Trophoblast cell (in vitro differentiated cells and primary cell): ENCODE results near the gene KCNJ8.

ENCODE experiments used
- DNase-seq, 2 donors: peaks; one replicate each; pipeline ENCODE4 v3.0.0-alpha.2; 2016
- H2AFZ ChIP-seq: 2 replicates; pipeline ENCODE4 v1.6.1; 2013; ENCODE audit warnings: low read length, moderate library complexity, mild to moderate bottlenecking; ENCODE audit not compliant: insufficient read depth, poor library complexity
- H2AK5ac ChIP-seq: 2 replicates; pipeline ENCODE4 v1.6.1; 2013; ENCODE audit warnings: mild to moderate bottlenecking, low read length
- H2BK120ac ChIP-seq: 2 replicates; pipeline ENCODE4 v1.6.1; 2013; ENCODE audit warnings: low read length, mild to moderate bottlenecking, moderate library complexity; ENCODE audit not compliant: insufficient read depth, poor library complexity
- H2BK12ac ChIP-seq: 2 replicates; pipeline ENCODE4 v1.6.1; 2013; ENCODE audit warnings: mild to moderate bottlenecking, low read length, moderate library complexity
- H2BK5ac ChIP-seq: 2 replicates; pipeline ENCODE4 v1.6.1; 2013; ENCODE audit warnings: low read length, low read depth, moderate library complexity, mild to moderate bottlenecking; ENCODE audit not compliant: poor library complexity
- H3K14ac ChIP-seq: 2 replicates; pipeline ENCODE4 v1.6.1; 2013; ENCODE audit warnings: mild to moderate bottlenecking, low read length
- H3K18ac ChIP-seq: 2 replicates; pipeline ENCODE4 v1.6.1; 2013; ENCODE audit warnings: mild to moderate bottlenecking, low read length
- H3K23ac ChIP-seq: 2 replicates; pipeline ENCODE4 v1.6.1; 2013; ENCODE audit warnings: low read length
- H3K27ac ChIP-seq: 2 replicates; pipeline ENCODE4 v1.5.1; 2013; ENCODE audit warnings: low read depth, mild to moderate bottlenecking, inconsistent platforms, low read length, moderate library complexity
- H3K27me3 ChIP-seq: 2 replicates; pipeline ENCODE4 v1.6.1; 2013; ENCODE audit warnings: inconsistent platforms, mild to moderate bottlenecking, low read length, moderate library complexity; ENCODE audit not compliant: insufficient read depth
- H3K36me3 ChIP-seq, 2 experiments: 1 replicate in 1 of 2; 2 replicates in 1 of 2; pipeline ENCODE4 v1.6.1; 2013; ENCODE audit warnings: low read length in 2 of 2, mild to moderate bottlenecking in 2 of 2, moderate library complexity in 1 of 2; ENCODE audit not compliant: insufficient read depth in 2 of 2, control insufficient read depth in 1 of 2
- H3K4ac ChIP-seq: 2 replicates; pipeline ENCODE4 v1.6.1; 2013; ENCODE audit warnings: low read depth, mild to moderate bottlenecking, low read length, moderate library complexity
- H3K4me1 ChIP-seq, 2 experiments: 1 replicate in 1 of 2; 2 replicates in 1 of 2; pipeline ENCODE4 v1.6.1; 2013; ENCODE audit warnings: low read length in 2 of 2, mild to moderate bottlenecking in 2 of 2, moderate library complexity in 1 of 2; ENCODE audit not compliant: insufficient read depth in 2 of 2, control insufficient read depth in 1 of 2
- H3K4me2 ChIP-seq: 2 replicates; pipeline ENCODE4 v1.6.1; 2013; ENCODE audit warnings: inconsistent platforms, mild to moderate bottlenecking, low read length, moderate library complexity
- H3K4me3 ChIP-seq: 2 replicates; pipeline ENCODE4 v1.5.1; 2013; ENCODE audit warnings: mild to moderate bottlenecking, low read depth, low read length, inconsistent platforms
- H3K79me1 ChIP-seq: one replicate; pipeline ENCODE4 v1.6.1; 2013; ENCODE audit warnings: low read length
- H3K79me2 ChIP-seq: 2 replicates; pipeline ENCODE4 v1.6.1; 2013; ENCODE audit warnings: low read length, mild to moderate bottlenecking; ENCODE audit not compliant: control insufficient read depth, insufficient read depth, poor library complexity
- H3K9ac ChIP-seq: 2 replicates; pipeline ENCODE4 v1.6.1; 2013; ENCODE audit warnings: mild to moderate bottlenecking, low read length
- H3K9me3 ChIP-seq: 2 replicates; pipeline ENCODE4 v1.6.1; 2013; ENCODE audit warnings: low read depth, mild to moderate bottlenecking, control low read depth, inconsistent platforms, low read length; ENCODE audit not compliant: insufficient read depth
- H4K12ac ChIP-seq: 2 replicates; pipeline ENCODE4 v1.6.1; 2013; ENCODE audit warnings: low read depth, mild to moderate bottlenecking, low read length, moderate library complexity
- H4K8ac ChIP-seq: 2 replicates; pipeline ENCODE4 v1.6.1; 2013; ENCODE audit warnings: low read depth, mild to moderate bottlenecking, low read length, moderate library complexity
- H4K91ac ChIP-seq: one replicate; pipeline ENCODE4 v1.6.1; 2013; ENCODE audit warnings: low read depth, mild to moderate bottlenecking, low read length, moderate library complexity
- WGBS: extraction: QIAGEN DNeasy Blood & Tissue Kit; methylation state at CpG from one replicate; pipeline ENCODE4 v1.1.7; 2013; ENCODE audit warnings: missing lambda C conversion rate; ENCODE audit not compliant: insufficient read length, insufficient coverage; ENCODE audit errors: extremely low coverage; 5-methylcytosine and 5-hydroxymethylcytosine counted together

The KCNJ8 gene

DNA sequence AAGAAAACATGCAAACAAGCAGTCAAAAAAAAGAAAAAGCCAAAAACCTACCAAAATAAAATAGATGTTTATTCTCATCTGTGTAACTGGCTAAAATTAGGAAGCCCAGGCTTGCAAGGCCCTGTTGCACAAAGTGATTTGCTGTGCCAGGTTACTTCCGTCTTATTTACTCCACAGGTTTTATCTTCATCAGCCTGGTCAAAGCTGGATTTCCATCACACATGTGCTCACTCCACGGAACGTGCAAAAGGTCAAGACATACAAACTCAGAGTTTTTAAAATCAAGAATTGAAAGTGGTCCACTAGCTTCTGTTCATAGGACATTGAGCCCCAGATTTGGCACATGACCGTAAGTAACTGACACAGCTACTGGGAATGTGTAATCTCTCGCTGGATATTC, 14.8 kb downstream of the KCNJ8 start:
- Histone ChIP-seq H4K8ac (no peak overlapping the region), H3K23ac (no peak overlapping the region), H2BK5ac (no peak overlapping the region), H4K91ac (no peak overlapping the region), H3K36me3 (no peaks in the 10 kb centered on the region), H2BK12ac (no peak overlapping the region), H4K12ac (no peak overlapping the region), H3K4me3 (no peak overlapping the region), H3K18ac (no peak overlapping the region), H2BK120ac (no peak overlapping the region), H2AFZ (no peak overlapping the region), H3K79me2 (no peaks in the 10 kb centered on the region), H3K9me3 (no peaks in the 10 kb centered on the region), H3K9ac (no peak overlapping the region), H3K27me3 (no peaks in the 10 kb centered on the region), H3K4me2 (no peak overlapping the region), H2AK5ac (no peak overlapping the region), H3K27ac (no peak overlapping the region), H3K4ac (no peak overlapping the region), H3K4me1 (no peaks in the 10 kb centered on the region), H3K79me1 (no peaks in the 10 kb centered on the region), H3K14ac (no peak overlapping the region)
- DNase-seq: no peak
- WGBS: no CpG with 5 or more reads among the region's 5 CpGs

DNA sequence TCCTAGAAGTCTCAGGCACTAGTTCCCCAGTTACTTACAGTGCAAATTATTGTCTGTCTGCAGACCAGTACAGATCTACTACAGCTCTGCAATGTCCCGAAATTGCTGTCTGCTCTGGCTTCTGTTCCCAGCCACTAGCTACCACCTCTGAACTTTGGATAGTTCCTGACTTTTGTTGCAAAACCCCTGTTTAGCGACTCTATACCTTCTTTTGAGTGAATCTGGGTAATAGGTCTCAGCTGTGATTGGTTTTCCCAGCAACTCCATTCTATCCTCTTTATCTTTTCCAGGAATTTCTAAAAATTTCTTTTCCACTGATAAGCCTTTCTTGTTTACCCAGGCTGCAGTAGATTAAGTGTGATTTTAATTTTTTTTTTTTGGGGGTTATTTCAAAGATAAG, 16.8 kb downstream of the KCNJ8 start:
- Histone ChIP-seq H2BK120ac (no peak overlapping the region), H3K79me2 (no peaks in the 10 kb centered on the region), H3K9ac (no peak overlapping the region), H2AFZ (no peak overlapping the region), H3K79me1 (no peaks in the 10 kb centered on the region), H4K91ac (no peak overlapping the region), H3K4ac (no peak overlapping the region), H2BK5ac (no peak overlapping the region), H3K23ac (no peak overlapping the region), H3K18ac (no peak overlapping the region), H2AK5ac (no peak overlapping the region), H3K4me1 (no peaks in the 10 kb centered on the region), H2BK12ac (no peak overlapping the region), H3K36me3 (no peaks in the 10 kb centered on the region), H3K4me3 (no peak overlapping the region), H3K9me3 (no peaks in the 10 kb centered on the region), H3K14ac (no peak overlapping the region), H3K27me3 (no peaks in the 10 kb centered on the region), H3K27ac (no peak overlapping the region), H4K8ac (no peak overlapping the region), H4K12ac (no peak overlapping the region), H3K4me2 (no peak overlapping the region)
- no peak for DNase-seq
- no CpG with 5 or more reads among the region's 2 CpGs for WGBS

DNA sequence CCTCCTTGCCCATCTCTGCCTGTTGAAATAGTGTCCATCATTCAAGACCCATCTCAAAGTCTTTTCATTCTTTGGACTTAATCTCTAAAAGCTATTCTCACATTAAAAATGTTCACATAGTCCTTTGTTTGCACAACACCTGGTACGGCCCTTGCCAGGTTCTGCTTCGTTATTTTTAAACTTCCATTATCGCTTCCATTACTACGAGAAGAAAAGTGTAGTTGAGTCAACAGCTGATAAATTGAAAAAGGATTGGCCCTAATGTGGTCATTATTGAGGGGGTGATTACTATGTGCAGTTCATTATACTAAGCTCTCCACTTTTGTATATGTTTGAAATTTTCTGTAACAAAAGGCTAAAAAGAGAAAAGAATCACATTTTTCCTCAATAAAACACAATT, 17.8 kb downstream of the KCNJ8 start:
- H2BK120ac ChIP-seq: no peak overlapping the region
- no peak overlapping the region for H3K4ac ChIP-seq
- no peak overlapping the region for H3K4me3 ChIP-seq
- H4K12ac ChIP-seq: no peak overlapping the region
- no peak overlapping the region for H3K14ac ChIP-seq
- H3K27me3 ChIP-seq: no peaks in the 10 kb centered on the region
- no peaks in the 10 kb centered on the region for H3K36me3 ChIP-seq
- H3K4me1 ChIP-seq: no peaks in the 10 kb centered on the region
- H3K4me2 ChIP-seq: no peak overlapping the region
- H3K23ac ChIP-seq: no peak overlapping the region
- no peak overlapping the region for H4K8ac ChIP-seq
- H4K91ac ChIP-seq: no peak overlapping the region
- H2AK5ac ChIP-seq: no peak overlapping the region
- no peak overlapping the region for H3K18ac ChIP-seq
- H3K9ac ChIP-seq: no peak overlapping the region
- WGBS: no CpG with 5 or more reads among the region's 4 CpGs
- no peak for DNase-seq
- no peak overlapping the region for H2BK5ac ChIP-seq
- H3K27ac ChIP-seq: no peak overlapping the region
- H2AFZ ChIP-seq: no peak overlapping the region
- no peaks in the 10 kb centered on the region for H3K79me1 ChIP-seq
- H3K9me3 ChIP-seq: no peaks in the 10 kb centered on the region
- no peak overlapping the region for H2BK12ac ChIP-seq
- no peaks in the 10 kb centered on the region for H3K79me2 ChIP-seq

DNA sequence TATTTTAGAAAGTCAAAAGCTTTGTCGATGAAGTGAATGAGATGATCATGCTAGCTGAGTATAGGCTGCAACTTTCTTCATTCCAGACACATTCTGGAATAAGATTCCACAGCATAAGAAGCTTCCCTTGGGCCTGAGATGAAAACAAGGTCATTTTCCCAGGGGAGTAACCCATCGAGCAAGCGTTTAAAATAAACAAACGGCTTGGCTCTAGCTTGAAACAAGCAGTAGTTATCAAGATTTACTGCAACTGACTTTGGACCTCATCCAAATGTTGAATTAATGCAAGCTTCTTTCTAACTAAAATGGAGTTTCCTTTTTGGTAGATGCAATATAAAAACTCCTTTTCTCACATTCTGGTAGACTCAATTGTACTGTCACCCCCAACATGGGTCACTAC, 23.0 kb downstream of the KCNJ8 start:
- no peak overlapping the region for H3K18ac ChIP-seq
- H3K27me3 ChIP-seq: no peaks in the 10 kb centered on the region

More for the DNA sequence above, 23.0 kb downstream of the KCNJ8 start:
- H4K91ac ChIP-seq: no peak overlapping the region
- WGBS: no CpG with 5 or more reads among the region's 4 CpGs
- H3K79me2 ChIP-seq: no peaks in the 10 kb centered on the region
- H2AFZ ChIP-seq: no peak overlapping the region
- no peak overlapping the region for H3K9ac ChIP-seq
- H3K36me3 ChIP-seq: no peaks in the 10 kb centered on the region
- H3K79me1 ChIP-seq: no peaks in the 10 kb centered on the region
- H3K27ac ChIP-seq: no peak overlapping the region
- H4K8ac ChIP-seq: no peak overlapping the region
- H2BK12ac ChIP-seq: no peak overlapping the region
- no peak overlapping the region for H3K4ac ChIP-seq
- no peaks in the 10 kb centered on the region for H3K4me1 ChIP-seq
- H2BK5ac ChIP-seq: no peak overlapping the region
- H3K23ac ChIP-seq: no peak overlapping the region
- H3K4me2 ChIP-seq: no peak overlapping the region
- no peak for DNase-seq
- H3K9me3 ChIP-seq: no peaks in the 10 kb centered on the region
- H4K12ac ChIP-seq: no peak overlapping the region
- H2BK120ac ChIP-seq: no peak overlapping the region
- no peak overlapping the region for H3K4me3 ChIP-seq
- no peak overlapping the region for H2AK5ac ChIP-seq
- no peak overlapping the region for H3K14ac ChIP-seq
